Keratinocyte (primary cell): ENCODE measurements around the gene OR2H2. TPM values are rescaled to one million over a fixed set of nuclear protein-coding genes. Genes with fewer than 3 reads are reported as not detected.

Experiments used
- DNase-seq: peaks from one replicate; pipeline ENCODE4 v3.0.0-alpha.2; 2011; ENCODE audit warnings: low read depth, missing footprints, low spot score
- FAIRE-seq: peaks from 2 replicates; lab custom pipeline; 2011; peaks lifted over from hg19 to GRCh38; lab: Jason Lieb, UNC
- H2AFZ ChIP-seq: 2 replicates; pipeline ENCODE4 v1.6.0; 2012; ENCODE audit warnings: low read length, control low read depth, inconsistent platforms; ENCODE audit not compliant: control insufficient read depth
- H3K27ac ChIP-seq: 2 replicates; pipeline ENCODE4 v1.5.1; 2011; ENCODE audit warnings: low read length; ENCODE audit not compliant: control insufficient read depth, insufficient read depth
- H3K27me3 ChIP-seq: 3 replicates; pipeline ENCODE4 v1.6.0; 2011; ENCODE audit warnings: low read length; ENCODE audit not compliant: control insufficient read depth, insufficient read depth; ENCODE audit errors: extremely low read depth
- H3K36me3 ChIP-seq, 2 experiments: 2 replicates in 1 of 2; 3 replicates in 1 of 2; pipeline ENCODE4 v1.5.1; 2011; ENCODE audit warnings: low read length in 2 of 2, mild to moderate bottlenecking in 1 of 2; ENCODE audit not compliant: control insufficient read depth in 2 of 2, insufficient read depth in 2 of 2; ENCODE audit errors: extremely low read depth in 1 of 2
- H3K4me1 ChIP-seq: 3 replicates; pipeline ENCODE4 v1.5.1; 2011; ENCODE audit warnings: low read length; ENCODE audit not compliant: control insufficient read depth, insufficient read depth; ENCODE audit errors: extremely low read depth
- H3K4me2 ChIP-seq: 3 replicates; pipeline ENCODE4 v1.6.0; 2011; ENCODE audit warnings: low read depth, low read length; ENCODE audit not compliant: control insufficient read depth, insufficient read depth; ENCODE audit errors: extremely low read depth
- H3K4me3 ChIP-seq, 3 experiments: fragments of 200-600 bp in 1 of 3; sonication (generic) in 1 of 3; 2 replicates in 2 of 3; 3 replicates in 1 of 3; pipeline ENCODE4 v1.5.1; 2011 to 2016; ENCODE audit warnings: low read length in 3 of 3, mild to moderate bottlenecking in 3 of 3, control low read depth in 2 of 3, inconsistent platforms in 1 of 3, low read depth in 1 of 3, mixed read lengths in 1 of 3, mixed run types in 1 of 3, moderate library complexity in 1 of 3; ENCODE audit not compliant: control insufficient read depth in 2 of 3, insufficient read depth in 2 of 3; ENCODE audit errors: extremely low read depth in 1 of 3
- H3K79me2 ChIP-seq: 2 replicates; pipeline ENCODE4 v1.6.0; 2012; ENCODE audit warnings: low read length; ENCODE audit not compliant: control insufficient read depth, insufficient read depth
- H3K9ac ChIP-seq: 3 replicates; pipeline ENCODE4 v1.6.0; 2011; ENCODE audit warnings: low read length; ENCODE audit not compliant: control insufficient read depth, insufficient read depth; ENCODE audit errors: extremely low read depth
- H3K9me1 ChIP-seq: 3 replicates; pipeline ENCODE4 v1.6.0; 2011; ENCODE audit warnings: low read length; ENCODE audit not compliant: control insufficient read depth, insufficient read depth; ENCODE audit errors: extremely low read depth
- H3K9me3 ChIP-seq: 2 replicates; pipeline ENCODE4 v1.5.1; 2012; ENCODE audit warnings: low read depth, low read length; ENCODE audit not compliant: control insufficient read depth
- H4K20me1 ChIP-seq: 3 replicates; pipeline ENCODE4 v1.6.0; 2011; ENCODE audit warnings: low read length; ENCODE audit not compliant: control insufficient read depth, insufficient read depth; ENCODE audit errors: extremely low read depth
- CTCF ChIP-seq, 3 experiments: IDR thresholded peaks in 1 of 3; conservative IDR thresholded peaks in 1 of 3; optimal IDR thresholded peaks in 1 of 3; 2 replicates in 2 of 3; 3 replicates in 1 of 3; pipeline versions ENCODE3 to v1.5.1; 2011; ENCODE audit warnings: low read length in 3 of 3, mild to moderate bottlenecking in 3 of 3, moderate library complexity in 2 of 3, control low read depth in 1 of 3, inconsistent platforms in 1 of 3; ENCODE audit not compliant: insufficient read depth in 2 of 3; ENCODE audit errors: extremely low read depth in 1 of 3
- EZH2 ChIP-seq: IDR thresholded peaks from one replicate; pipeline ENCODE4 v1.6.1; 2012; ENCODE audit warnings: inconsistent platforms, mild to moderate bottlenecking, low read length, moderate library complexity
- dilution Hi-C: fragments of 300-500 bp; cut with MboI; formaldehyde crosslinking; loops from one replicate; pipeline ENCODE4 v1.7.0; 2020; ENCODE audit warnings: low sequenced_read_pairs; ENCODE audit not compliant: extremely low pct_ligation_motif_present
- polyA plus RNA-seq, 5 experiments: library from polyadenylated mRNA; depleted of rRNA in 3 of 5; stranded (reverse) in 3 of 5; stranded (forward) in 1 of 5; unstranded in 1 of 5; fragments of >200 nt; gene quantifications; 1 replicate in 1 of 5; 2 replicates in 3 of 5; 3 replicates in 1 of 5; pipeline versions ENCODE4 v1.2.1 to v1.2.3, GENCODE V29; 2011 to 2012; ENCODE audit warnings: missing spikeins in 2 of 5, low read depth in 1 of 5, low replicate concordance in 1 of 5

The OR2H2 gene
- polyA plus RNA-seq, 1 donor (not counting 4 experiments of a cell fraction or from before 2014, with no cell fraction given): not detected

- FAIRE-seq: no peak
- no peak overlapping the region for H3K4me3 ChIP-seq
- no peaks in the 10 kb centered on the region for H3K27me3 ChIP-seq
- dilution Hi-C loops: loop anchor here (10.0 kb wide), 1 partner anchor 212 kb away; no protein-coding TSS in a partner anchor
- H3K4me2 ChIP-seq: no peak overlapping the region
- H3K27ac ChIP-seq: no peak overlapping the region
- H3K9me1 ChIP-seq: no peaks in the 10 kb centered on the region
- H2AFZ ChIP-seq: no peak overlapping the region
- no peaks in the 10 kb centered on the region for H3K79me2 ChIP-seq
- H3K9me3 ChIP-seq: no peaks in the 10 kb centered on the region
- TF ChIP-seq EZH2 (no peak), CTCF (optimal IDR thresholded peaks at IDR 0.05 in 1 of 3, IDR thresholded peaks at IDR 0.05 in 1 of 3, conservative IDR thresholded peaks at IDR 0.05 in 1 of 3; ENCODE audit: extremely low read depth in 1 of 3, insufficient read depth in 2 of 3, low read length in 3 of 3) (no peak)
- no peak overlapping the region for H3K9ac ChIP-seq
- H3K36me3 ChIP-seq: peaks cover 0 to 5% of the 10 kb centered on the region in 2 experiments
- H3K4me1 ChIP-seq: no peaks in the 10 kb centered on the region
- H4K20me1 ChIP-seq: no peaks in the 10 kb centered on the region
- DNase-seq: no peak
These were observed 11.5 kb downstream of the OR2H2 start for GRCh38 chr6:29596381-29596900.

GRCh38 chr6:29597184-29597583 lies 12.3 kb downstream of the OR2H2 start:
- Histone ChIP-seq H4K20me1 (no peaks in the 10 kb centered on the region), H3K9ac (no peak overlapping the region), H3K79me2 (no peaks in the 10 kb centered on the region), H3K36me3 (peaks cover 0 to 11% of the 10 kb centered on the region in 2 experiments), H3K27me3 (no peaks in the 10 kb centered on the region), H2AFZ (no peak overlapping the region), H3K4me3 (no peak overlapping the region), H3K4me1 (no peaks in the 10 kb centered on the region), H3K9me3 (no peaks in the 10 kb centered on the region), H3K9me1 (no peaks in the 10 kb centered on the region), H3K4me2 (no peak overlapping the region), H3K27ac (no peak overlapping the region)
- TF ChIP-seq CTCF (optimal IDR thresholded peaks at IDR 0.05 in 1 of 3, IDR thresholded peaks at IDR 0.05 in 1 of 3, conservative IDR thresholded peaks at IDR 0.05 in 1 of 3; ENCODE audit: extremely low read depth in 1 of 3, insufficient read depth in 2 of 3, low read length in 3 of 3) (no peak), EZH2 (no peak)
- dilution Hi-C loops: loop anchor here (10.0 kb wide), 1 partner anchor 212 kb away; no protein-coding TSS in a partner anchor
- FAIRE-seq (no peak), DNase-seq (no peak)
